ENCODE measurements around the gene UBE3C. TPM values are rescaled to one million over a fixed set of nuclear protein-coding genes. Genes with fewer than 3 reads are reported as not detected.

UBE3C gene
- total RNA-seq, 1 experiment from 2014 or later: 84.8 TPM

- H3K36me3 ChIP-seq (ENCODE audit: insufficient read depth, low read length): peaks cover 66% of the 10 kb centered on the region; the same call in 1 of the 2 replicates
These were observed 54.1 kb downstream of the UBE3C start for GRCh38 chr7:157192861-157193260.

GRCh38 chr7:157193274-157193673 is 54.5 kb downstream of the UBE3C start:
- no peak overlapping the region for H3K4me2 ChIP-seq (ENCODE audit: low read depth, low read length, poor library complexity, severe bottlenecking)
- H3K4me3 ChIP-seq (ENCODE audit: low read length): no peak overlapping the region
- H3K79me2 ChIP-seq (ENCODE audit: low read length): peaks cover 68% of the 10 kb centered on the region

More at GRCh38 chr7:157192861-157193260, 54.1 kb downstream of the UBE3C start:
- no peak overlapping the region for H3K4me2 ChIP-seq (ENCODE audit: low read depth, low read length, poor library complexity, severe bottlenecking)
- H3K27ac ChIP-seq (ENCODE audit: low read length): no peak overlapping the region
- no peaks in the 10 kb centered on the region for H3K27me3 ChIP-seq (ENCODE audit: low read length)
- H2AFZ ChIP-seq (ENCODE audit: low read length): no peak overlapping the region
- H3K9me2 ChIP-seq (replicated peaks; ENCODE audit: insufficient read depth, low read length): no peaks in the 10 kb centered on the region
- H3K4me3 ChIP-seq (ENCODE audit: low read length): no peak overlapping the region
- H3K79me2 ChIP-seq (ENCODE audit: low read length): peaks cover 70% of the 10 kb centered on the region
- H3K9me3 ChIP-seq (ENCODE audit: low read length): no peaks in the 10 kb centered on the region
- no peak for DNase-seq
- H3K4me1 ChIP-seq (ENCODE audit: low read length): no peaks in the 10 kb centered on the region
- no peak overlapping the region for H3K9ac ChIP-seq (ENCODE audit: low read length)
- 0 out of 2 replicates have a peak, but pooled peaks cover 6% of the 10 kb centered on the region for H4K20me1 ChIP-seq (ENCODE audit: insufficient read depth, low read depth, low read length)

GRCh38 chr7:157194948-157195347 is 56.2 kb downstream of the UBE3C start:
- 0 out of 2 replicates have a peak, but pooled peaks cover 6% of the 10 kb centered on the region for H4K20me1 ChIP-seq (ENCODE audit: insufficient read depth, low read depth, low read length)
- H3K27ac ChIP-seq (ENCODE audit: low read length): no peak overlapping the region
- H3K27me3 ChIP-seq (ENCODE audit: low read length): no peaks in the 10 kb centered on the region
- H3K79me2 ChIP-seq (ENCODE audit: low read length): peaks cover 56% of the 10 kb centered on the region
- H3K36me3 ChIP-seq (ENCODE audit: insufficient read depth, low read length): peaks cover 55% of the 10 kb centered on the region; the same call in 1 of the 2 replicates
- H2AFZ ChIP-seq (ENCODE audit: low read length): no peak overlapping the region
- no peak overlapping the region for H3K4me2 ChIP-seq (ENCODE audit: low read depth, low read length, poor library complexity, severe bottlenecking)
- no peak overlapping the region for H3K4me3 ChIP-seq (ENCODE audit: low read length)
- no peaks in the 10 kb centered on the region for H3K4me1 ChIP-seq (ENCODE audit: low read length)
- H3K9me3 ChIP-seq (ENCODE audit: low read length): no peaks in the 10 kb centered on the region
- no peak overlapping the region for H3K9ac ChIP-seq (ENCODE audit: low read length)
- no peak for DNase-seq
- no peaks in the 10 kb centered on the region for H3K9me2 ChIP-seq (replicated peaks; ENCODE audit: insufficient read depth, low read length)

More at GRCh38 chr7:157193274-157193673, 54.5 kb downstream of the UBE3C start:
- no peaks in the 10 kb centered on the region for H3K9me2 ChIP-seq (replicated peaks; ENCODE audit: insufficient read depth, low read length)
- H3K9ac ChIP-seq (ENCODE audit: low read length): no peak overlapping the region
- H3K9me3 ChIP-seq (ENCODE audit: low read length): no peaks in the 10 kb centered on the region
- no peaks in the 10 kb centered on the region for H3K27me3 ChIP-seq (ENCODE audit: low read length)
- H3K36me3 ChIP-seq (ENCODE audit: insufficient read depth, low read length): peaks cover 65% of the 10 kb centered on the region; the same call in 1 of the 2 replicates
- 0 out of 2 replicates have a peak, but pooled peaks cover 6% of the 10 kb centered on the region for H4K20me1 ChIP-seq (ENCODE audit: insufficient read depth, low read depth, low read length)
- H3K27ac ChIP-seq (ENCODE audit: low read length): no peak overlapping the region
- H2AFZ ChIP-seq (ENCODE audit: low read length): no peak overlapping the region
- no peak for DNase-seq
- H3K4me1 ChIP-seq (ENCODE audit: low read length): no peaks in the 10 kb centered on the region

GRCh38 chr7:157195868-157196267 is 57.1 kb downstream of the UBE3C start:
- Histone ChIP-seq H3K36me3 (ENCODE audit: insufficient read depth, low read length) (peaks cover 52% of the 10 kb centered on the region; the same call in 1 of the 2 replicates), H3K9me3 (ENCODE audit: low read length) (no peaks in the 10 kb centered on the region), H3K9me2 (replicated peaks; ENCODE audit: insufficient read depth, low read length) (no peaks in the 10 kb centered on the region), H3K27ac (ENCODE audit: low read length) (no peak overlapping the region), H3K4me1 (ENCODE audit: low read length) (no peaks in the 10 kb centered on the region), H3K9ac (ENCODE audit: low read length) (no peak overlapping the region), H3K79me2 (ENCODE audit: low read length) (peaks cover 50% of the 10 kb centered on the region), H2AFZ (ENCODE audit: low read length) (no peak overlapping the region), H3K4me3 (ENCODE audit: low read length) (no peak overlapping the region), H4K20me1 (ENCODE audit: insufficient read depth, low read depth, low read length) (0 out of 2 replicates have a peak, but pooled peaks cover 6% of the 10 kb centered on the region), H3K4me2 (ENCODE audit: low read depth, low read length, poor library complexity, severe bottlenecking) (no peak overlapping the region), H3K27me3 (ENCODE audit: low read length) (no peaks in the 10 kb centered on the region)
- DNase-seq: no peak

- Histone ChIP-seq H3K4me3 (ENCODE audit: low read length) (no peak overlapping the region), H2AFZ (ENCODE audit: low read length) (no peak overlapping the region), H3K9me2 (replicated peaks; ENCODE audit: insufficient read depth, low read length) (no peaks in the 10 kb centered on the region), H3K9me3 (ENCODE audit: low read length) (no peaks in the 10 kb centered on the region), H4K20me1 (ENCODE audit: insufficient read depth, low read depth, low read length) (no peaks in the 10 kb centered on the region), H3K27me3 (ENCODE audit: low read length) (no peaks in the 10 kb centered on the region), H3K9ac (ENCODE audit: low read length) (no peak overlapping the region), H3K79me2 (ENCODE audit: low read length) (peaks cover 9% of the 10 kb centered on the region), H3K4me2 (ENCODE audit: low read depth, low read length, poor library complexity, severe bottlenecking) (no peak overlapping the region), H3K4me1 (ENCODE audit: low read length) (no peaks in the 10 kb centered on the region), H3K27ac (ENCODE audit: low read length) (no peak overlapping the region), H3K36me3 (ENCODE audit: insufficient read depth, low read length) (peaks cover 41% of the 10 kb centered on the region; the same call in 1 of the 2 replicates)
- no peak for DNase-seq
These were observed 65.4 kb downstream of the UBE3C start for GRCh38 chr7:157204134-157204533.

- H3K79me2 ChIP-seq (ENCODE audit: low read length): peaks cover 8% of the 10 kb centered on the region; the same call in 1 of the 2 replicates
- DNase-seq: no peak
- no peak overlapping the region for H3K4me2 ChIP-seq (ENCODE audit: low read depth, low read length, poor library complexity, severe bottlenecking)
- no peaks in the 10 kb centered on the region for H3K27me3 ChIP-seq (ENCODE audit: low read length)
- H3K9ac ChIP-seq (ENCODE audit: low read length): no peak overlapping the region
- no peaks in the 10 kb centered on the region for H4K20me1 ChIP-seq (ENCODE audit: insufficient read depth, low read depth, low read length)
- no peaks in the 10 kb centered on the region for H3K9me3 ChIP-seq (ENCODE audit: low read length)
- peaks cover 40% of the 10 kb centered on the region; the same call in 1 of the 2 replicates for H3K36me3 ChIP-seq (ENCODE audit: insufficient read depth, low read length)
- H3K4me1 ChIP-seq (ENCODE audit: low read length): no peaks in the 10 kb centered on the region
- H3K9me2 ChIP-seq (replicated peaks; ENCODE audit: insufficient read depth, low read length): no peaks in the 10 kb centered on the region
- H3K27ac ChIP-seq (ENCODE audit: low read length): no peak overlapping the region
- no peak overlapping the region for H3K4me3 ChIP-seq (ENCODE audit: low read length)
- H2AFZ ChIP-seq (ENCODE audit: low read length): no peak overlapping the region
These were observed 66.7 kb downstream of the UBE3C start for GRCh38 chr7:157205438-157205837.

GRCh38 chr7:157208571-157209413 is 70.1 kb downstream of the UBE3C start:
- Histone ChIP-seq H3K4me1 (ENCODE audit: low read length) (no peaks in the 10 kb centered on the region), H3K79me2 (ENCODE audit: low read length) (peaks cover 27% of the 10 kb centered on the region), H3K9me2 (replicated peaks; ENCODE audit: insufficient read depth, low read length) (no peaks in the 10 kb centered on the region), H3K27me3 (ENCODE audit: low read length) (no peaks in the 10 kb centered on the region), H3K4me2 (ENCODE audit: low read depth, low read length, poor library complexity, severe bottlenecking) (no peak overlapping the region), H3K4me3 (ENCODE audit: low read length) (no peak overlapping the region), H3K27ac (ENCODE audit: low read length) (no peak overlapping the region), H4K20me1 (ENCODE audit: insufficient read depth, low read depth, low read length) (no peaks in the 10 kb centered on the region), H2AFZ (ENCODE audit: low read length) (no peak overlapping the region), H3K36me3 (ENCODE audit: insufficient read depth, low read length) (peaks cover 37% of the 10 kb centered on the region; the same call in 1 of the 2 replicates), H3K9me3 (ENCODE audit: low read length) (no peaks in the 10 kb centered on the region), H3K9ac (ENCODE audit: low read length) (no peak overlapping the region)
- DNase-seq: no peak

- peaks cover 40% of the 10 kb centered on the region for H3K79me2 ChIP-seq (ENCODE audit: low read length)
- no peak overlapping the region for H3K27ac ChIP-seq (ENCODE audit: low read length)
- H3K4me3 ChIP-seq (ENCODE audit: low read length): no peak overlapping the region
- no peaks in the 10 kb centered on the region for H3K27me3 ChIP-seq (ENCODE audit: low read length)
- no peaks in the 10 kb centered on the region for H3K9me3 ChIP-seq (ENCODE audit: low read length)
- H4K20me1 ChIP-seq (ENCODE audit: insufficient read depth, low read depth, low read length): no peaks in the 10 kb centered on the region
- DNase-seq: no peak
- no peak overlapping the region for H3K9ac ChIP-seq (ENCODE audit: low read length)
- H3K4me2 ChIP-seq (ENCODE audit: low read depth, low read length, poor library complexity, severe bottlenecking): no peak overlapping the region
- H2AFZ ChIP-seq (ENCODE audit: low read length): no peak overlapping the region
- no peaks in the 10 kb centered on the region for H3K9me2 ChIP-seq (replicated peaks; ENCODE audit: insufficient read depth, low read length)
- no peaks in the 10 kb centered on the region for H3K4me1 ChIP-seq (ENCODE audit: low read length)
- peaks cover 31% of the 10 kb centered on the region; the same call in 1 of the 2 replicates for H3K36me3 ChIP-seq (ENCODE audit: insufficient read depth, low read length)
These were observed 72.0 kb downstream of the UBE3C start for GRCh38 chr7:157210682-157211081.

Measured in Karpas-422 (cell line).